Activated naive CD4-positive, alpha-beta T cell treated with anti-CD3 and anti-CD28 coated beads for 36 hours (primary cell): ENCODE measurements around the gene ARHGAP42. TPM values are rescaled to one million over a fixed set of nuclear protein-coding genes. Genes with fewer than 3 reads are reported as not detected.

Experiments used
- CTCF ChIA-PET: fragments of 350-600 bp; sonication (Branson Sonifier 250); formaldehyde crosslinking; loops from one replicate; lab custom pipeline; 2021; ENCODE audit warnings: antibody characterized with exemption; lab: Charles Lee
- DNase-seq: peaks from one replicate; pipeline ENCODE4 v3.0.0-alpha.2; 2020
- H3K27ac Mint-ChIP-seq: one replicate; pipeline ENCODE4 v1.8.0; 2021; ENCODE audit warnings: mild to moderate bottlenecking, mixed read lengths
- H3K27me3 Mint-ChIP-seq: one replicate; pipeline ENCODE4 v1.8.0; 2021; ENCODE audit warnings: low read depth, mixed read lengths
- H3K36me3 Mint-ChIP-seq: one replicate; pipeline ENCODE4 v1.8.0; 2021; ENCODE audit warnings: low read depth, mixed read lengths
- H3K4me1 Mint-ChIP-seq: one replicate; pipeline ENCODE4 v1.8.0; 2021; ENCODE audit warnings: low read depth, mixed read lengths
- H3K4me3 Mint-ChIP-seq: one replicate; pipeline ENCODE4 v1.8.0; 2021; ENCODE audit warnings: mild to moderate bottlenecking, moderate library complexity, mixed read lengths
- H3K9me3 Mint-ChIP-seq: one replicate; pipeline ENCODE4 v1.8.0; 2021; ENCODE audit warnings: mixed read lengths
- intact Hi-C: fragments of 100-400 bp; cut with micrococcal nuclease; formaldehyde crosslinking; loops from one replicate; pipeline ENCODE4 v1.15.1; 2023
- total RNA-seq, 2 experiments: library from RNA; stranded (reverse); gene quantifications; one replicate each; pipeline ENCODE4 v1.2.3, GENCODE V29; 2021

The ARHGAP42 gene
- total RNA-seq, 2 experiments from 2014 or later: not detected

GRCh38 chr11:100908746-100909145 lies 221.7 kb downstream of the ARHGAP42 start:
- intact Hi-C loops: no loop called here
- Mint-ChIP-seq H3K36me3 (no peaks in the 10 kb centered on the region), H3K4me1 (no peaks in the 10 kb centered on the region), H3K9me3 (peaks cover 4% of the 10 kb centered on the region), H3K4me3 (no peak overlapping the region), H3K27ac (no peak overlapping the region), H3K27me3 (no peaks in the 10 kb centered on the region)
- CTCF ChIA-PET: no interaction called here
- DNase-seq: no peak

GRCh38 chr11:100910808-100911207 lies 223.7 kb downstream of the ARHGAP42 start:
- H3K36me3 Mint-ChIP-seq: no peaks in the 10 kb centered on the region
- no peak overlapping the region for H3K4me3 Mint-ChIP-seq
- intact Hi-C loops: no loop called here
- no peak overlapping the region for H3K27ac Mint-ChIP-seq
- no peaks in the 10 kb centered on the region for H3K4me1 Mint-ChIP-seq
- H3K27me3 Mint-ChIP-seq: no peaks in the 10 kb centered on the region
- CTCF ChIA-PET: no interaction called here
- peaks cover 6% of the 10 kb centered on the region for H3K9me3 Mint-ChIP-seq
- DNase-seq: no peak

DNA sequence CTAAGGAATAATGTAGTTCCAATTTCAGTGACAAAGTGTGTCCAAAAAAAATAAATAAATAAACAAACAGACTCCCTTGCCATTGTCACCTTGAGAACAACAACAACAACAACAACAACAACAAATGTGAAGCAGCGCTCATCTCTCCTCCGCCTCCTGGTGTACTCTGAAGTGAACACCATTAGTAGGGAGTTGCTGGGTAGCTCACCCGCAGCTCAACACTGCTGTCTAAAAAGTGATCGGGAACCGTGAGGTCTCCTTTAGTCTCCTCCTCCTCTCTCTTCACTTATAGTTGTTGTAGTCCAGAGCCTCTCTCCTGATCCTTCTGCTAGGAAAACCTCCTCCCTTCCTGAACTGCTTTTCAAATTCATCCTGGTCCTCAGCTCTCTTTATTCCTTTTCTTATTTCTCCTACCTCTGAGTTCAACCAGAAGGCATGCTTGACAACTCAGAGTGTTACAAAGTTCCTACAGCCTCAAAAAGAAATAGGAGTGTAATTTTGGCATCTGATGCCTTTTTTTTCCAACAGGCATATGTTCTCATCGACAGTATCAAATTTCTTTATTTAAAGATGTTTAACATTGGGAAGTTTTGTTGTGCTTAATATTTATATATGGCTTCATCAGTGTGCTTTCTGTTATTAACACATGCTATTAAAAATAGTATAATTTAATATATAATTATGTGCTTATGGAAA lies 227.5 kb downstream of the ARHGAP42 start:
- no peak overlapping the region for H3K27ac Mint-ChIP-seq
- H3K36me3 Mint-ChIP-seq: no peaks in the 10 kb centered on the region
- H3K27me3 Mint-ChIP-seq: no peaks in the 10 kb centered on the region
- peaks cover 2% of the 10 kb centered on the region for H3K9me3 Mint-ChIP-seq
- intact Hi-C loops: no loop called here
- no peak overlapping the region for H3K4me3 Mint-ChIP-seq
- no peaks in the 10 kb centered on the region for H3K4me1 Mint-ChIP-seq
- DNase-seq: no peak
- CTCF ChIA-PET: no interaction called here

DNA sequence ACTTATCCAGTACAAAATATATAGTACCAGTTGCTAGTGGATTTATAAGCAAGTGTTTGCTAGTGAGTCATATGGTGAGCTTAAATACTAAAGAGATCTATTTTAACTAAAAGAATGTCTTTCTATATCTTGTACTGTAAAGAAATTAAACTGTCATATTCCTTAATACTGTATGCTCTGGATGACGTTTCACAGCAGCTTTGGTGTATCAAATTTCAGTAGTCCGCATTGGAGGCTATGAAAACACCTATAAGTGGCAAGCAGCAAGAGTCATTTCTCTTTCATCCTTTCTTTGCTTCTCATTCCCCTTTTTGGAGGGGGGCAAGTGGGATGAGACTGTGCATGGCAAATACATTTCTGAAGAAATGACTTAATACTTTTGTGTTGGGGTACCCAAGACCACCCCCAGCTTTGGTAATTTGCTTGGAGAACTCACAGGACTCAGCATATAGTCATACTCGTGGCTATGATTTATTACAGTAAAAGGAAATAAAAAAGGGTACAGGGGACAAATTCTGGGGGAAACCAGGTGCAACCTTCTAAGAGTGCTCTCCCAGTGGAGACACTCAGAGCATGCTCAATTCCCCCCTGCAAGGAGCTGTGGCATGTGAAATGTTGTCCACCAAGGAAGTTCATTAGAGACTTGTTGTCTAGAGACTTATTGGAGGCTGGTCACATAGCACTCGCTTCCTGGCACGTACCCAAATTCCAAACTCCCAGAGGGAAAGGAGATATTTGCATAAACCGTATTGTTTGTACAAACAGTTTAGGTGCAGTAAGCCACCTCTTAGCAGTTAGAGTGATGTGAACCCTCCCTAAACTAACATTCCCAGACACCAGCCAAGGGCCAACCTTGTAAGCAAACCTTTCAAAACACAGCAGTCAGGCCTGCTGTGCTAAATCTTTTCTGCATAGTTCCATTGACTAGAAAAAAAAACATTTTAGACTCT lies 231.7 kb downstream of the ARHGAP42 start:
- no peaks in the 10 kb centered on the region for H3K36me3 Mint-ChIP-seq
- DNase-seq: no peak
- intact Hi-C loops: no loop called here
- no peaks in the 10 kb centered on the region for H3K27me3 Mint-ChIP-seq
- CTCF ChIA-PET: no interaction called here
- peaks cover 2% of the 10 kb centered on the region for H3K9me3 Mint-ChIP-seq
- H3K27ac Mint-ChIP-seq: no peak overlapping the region
- no peaks in the 10 kb centered on the region for H3K4me1 Mint-ChIP-seq
- H3K4me3 Mint-ChIP-seq: no peak overlapping the region

GRCh38 chr11:100920593-100920992 lies 233.5 kb downstream of the ARHGAP42 start:
- intact Hi-C loops: no loop called here
- Mint-ChIP-seq H3K4me1 (no peaks in the 10 kb centered on the region), H3K4me3 (no peak overlapping the region), H3K27me3 (no peaks in the 10 kb centered on the region), H3K27ac (no peak overlapping the region), H3K36me3 (no peaks in the 10 kb centered on the region), H3K9me3 (no peaks in the 10 kb centered on the region)
- no peak for DNase-seq
- CTCF ChIA-PET: no interaction called here

DNA sequence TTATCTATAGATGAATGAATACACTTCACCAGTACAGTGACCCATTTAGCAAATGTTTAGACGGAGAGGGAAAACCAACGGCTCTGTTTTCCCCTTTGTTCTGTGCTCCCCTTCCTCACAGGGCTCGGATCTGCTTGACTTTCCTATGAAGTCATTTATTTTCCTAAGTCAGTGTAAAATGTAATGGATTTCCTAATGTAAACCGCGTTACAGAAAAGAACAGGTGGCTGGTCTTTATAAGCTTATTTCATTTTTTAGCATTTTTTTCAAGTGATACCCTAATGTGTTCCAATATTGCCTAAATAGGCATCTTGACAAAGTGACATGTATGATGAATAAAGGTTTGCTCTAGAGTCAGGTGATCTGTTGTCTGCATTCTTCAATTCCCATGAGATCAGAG lies 235.0 kb downstream of the ARHGAP42 start:
- intact Hi-C loops: no loop called here
- no peaks in the 10 kb centered on the region for H3K9me3 Mint-ChIP-seq
- CTCF ChIA-PET: interaction anchor here (0.8 kb wide), 1 partner anchor 72 kb away, joined by 3 read pairs; no protein-coding TSS in a partner anchor

GRCh38 chr11:100923555-100923954 lies 236.5 kb downstream of the ARHGAP42 start:
- H3K4me1 Mint-ChIP-seq: no peaks in the 10 kb centered on the region
- no peaks in the 10 kb centered on the region for H3K27me3 Mint-ChIP-seq
- H3K27ac Mint-ChIP-seq: no peak overlapping the region
- DNase-seq: no peak
- CTCF ChIA-PET: no interaction called here
- H3K36me3 Mint-ChIP-seq: no peaks in the 10 kb centered on the region
- no peaks in the 10 kb centered on the region for H3K9me3 Mint-ChIP-seq
- H3K4me3 Mint-ChIP-seq: no peak overlapping the region
- intact Hi-C loops: no loop called here

More for the DNA sequence above, 235.0 kb downstream of the ARHGAP42 start:
- Mint-ChIP-seq H3K27me3 (no peaks in the 10 kb centered on the region), H3K27ac (no peak overlapping the region), H3K4me1 (no peaks in the 10 kb centered on the region), H3K36me3 (no peaks in the 10 kb centered on the region), H3K4me3 (no peak overlapping the region)
- DNase-seq: no peak

DNA sequence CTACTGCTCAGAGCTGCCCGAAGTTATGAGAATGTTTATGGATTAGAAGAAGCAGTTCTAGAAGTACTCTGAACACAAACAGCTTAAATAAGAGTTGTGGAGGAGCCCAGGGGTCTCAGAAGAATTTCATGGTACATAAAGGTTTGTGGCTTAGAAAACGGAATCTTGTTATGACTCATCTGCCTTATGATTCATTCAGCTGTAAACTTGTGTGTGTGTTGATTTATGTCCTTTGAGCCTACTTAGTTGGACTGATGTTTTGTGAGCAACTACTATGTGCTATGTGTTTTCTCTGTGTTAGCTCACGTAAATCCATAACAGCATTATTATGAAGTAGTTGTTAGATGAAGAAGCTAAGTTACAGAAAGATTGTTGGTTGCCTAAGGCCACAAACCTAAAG lies 238.8 kb downstream of the ARHGAP42 start:
- Mint-ChIP-seq H3K4me1 (no peaks in the 10 kb centered on the region), H3K36me3 (no peaks in the 10 kb centered on the region), H3K27me3 (no peaks in the 10 kb centered on the region), H3K9me3 (no peaks in the 10 kb centered on the region), H3K4me3 (no peak overlapping the region), H3K27ac (no peak overlapping the region)
- no peak for DNase-seq
- CTCF ChIA-PET: interaction anchor here (1.4 kb wide), 1 partner anchor 13 kb away, joined by 4 read pairs; no protein-coding TSS in a partner anchor
- intact Hi-C loops: no loop called here

GRCh38 chr11:100927579-100927978 lies 240.5 kb downstream of the ARHGAP42 start:
- no peaks in the 10 kb centered on the region for H3K36me3 Mint-ChIP-seq
- no peak overlapping the region for H3K27ac Mint-ChIP-seq
- H3K4me1 Mint-ChIP-seq: no peaks in the 10 kb centered on the region
- H3K27me3 Mint-ChIP-seq: no peaks in the 10 kb centered on the region
- DNase-seq: no peak
- no peak overlapping the region for H3K4me3 Mint-ChIP-seq
- CTCF ChIA-PET: interaction anchor here (1.3 kb wide), 1 partner anchor 18 kb away, joined by 3 read pairs; no protein-coding TSS in a partner anchor
- H3K9me3 Mint-ChIP-seq: no peaks in the 10 kb centered on the region
- intact Hi-C loops: no loop called here

DNA sequence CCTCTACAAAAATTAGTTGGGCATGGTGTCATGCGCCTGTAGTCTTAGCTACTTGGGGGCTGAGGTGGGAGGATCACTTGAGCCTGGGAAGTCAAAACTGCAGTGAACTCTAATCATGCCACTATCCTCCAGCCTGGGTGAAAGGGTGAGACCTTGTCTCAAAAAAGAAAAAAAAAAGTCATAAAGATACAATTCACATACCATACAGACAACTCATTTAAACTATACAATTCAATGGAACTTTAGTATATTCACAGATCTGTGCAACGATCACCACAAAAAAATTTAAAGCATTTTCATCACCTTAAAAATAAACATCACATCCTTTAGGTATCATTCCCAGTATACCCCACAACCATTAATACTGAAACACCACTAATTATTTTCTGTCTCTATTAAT lies 241.3 kb downstream of the ARHGAP42 start:
- CTCF ChIA-PET: interaction anchor here (0.6 kb wide), 1 partner anchor 1855 kb away, joined by 3 read pairs; no protein-coding TSS in a partner anchor
- intact Hi-C loops: no loop called here
- H3K27ac Mint-ChIP-seq: no peak overlapping the region
- no peak for DNase-seq
- H3K27me3 Mint-ChIP-seq: no peaks in the 10 kb centered on the region
- no peak overlapping the region for H3K4me3 Mint-ChIP-seq
- no peaks in the 10 kb centered on the region for H3K36me3 Mint-ChIP-seq
- no peaks in the 10 kb centered on the region for H3K4me1 Mint-ChIP-seq
- no peaks in the 10 kb centered on the region for H3K9me3 Mint-ChIP-seq

- H3K9me3 Mint-ChIP-seq: no peaks in the 10 kb centered on the region
- no peaks in the 10 kb centered on the region for H3K36me3 Mint-ChIP-seq
- DNase-seq: no peak
- intact Hi-C loops: no loop called here
- CTCF ChIA-PET: interaction anchor here (0.6 kb wide), 3 partner anchors 97 to 1856 kb away, joined by 3 to 4 read pairs (median 3); no protein-coding TSS in a partner anchor
- no peaks in the 10 kb centered on the region for H3K4me1 Mint-ChIP-seq
- H3K27me3 Mint-ChIP-seq: no peaks in the 10 kb centered on the region
- no peak overlapping the region for H3K27ac Mint-ChIP-seq
- no peak overlapping the region for H3K4me3 Mint-ChIP-seq
Observed at GRCh38 chr11:100929377-100929776, 242.3 kb downstream of the ARHGAP42 start.

- Mint-ChIP-seq H3K27me3 (no peaks in the 10 kb centered on the region), H3K27ac (no peak overlapping the region), H3K36me3 (no peaks in the 10 kb centered on the region), H3K4me3 (no peak overlapping the region), H3K9me3 (no peaks in the 10 kb centered on the region), H3K4me1 (no peaks in the 10 kb centered on the region)
- intact Hi-C loops: loop anchor here (1.0 to 5.0 kb wide), 3 partner anchors 247 to 1908 kb away; partner anchors contain the start of gene CNTN5
- CTCF ChIA-PET: interaction anchor here (0.8 kb wide), 1 partner anchor 352 kb away, joined by 3 read pairs; no protein-coding TSS in a partner anchor
- no peak for DNase-seq
Observed at GRCh38 chr11:100930185-100930778, 243.2 kb downstream of the ARHGAP42 start.
